Measurements from ENCODE around the gene KATNAL1.

The KATNAL1 gene

DNA sequence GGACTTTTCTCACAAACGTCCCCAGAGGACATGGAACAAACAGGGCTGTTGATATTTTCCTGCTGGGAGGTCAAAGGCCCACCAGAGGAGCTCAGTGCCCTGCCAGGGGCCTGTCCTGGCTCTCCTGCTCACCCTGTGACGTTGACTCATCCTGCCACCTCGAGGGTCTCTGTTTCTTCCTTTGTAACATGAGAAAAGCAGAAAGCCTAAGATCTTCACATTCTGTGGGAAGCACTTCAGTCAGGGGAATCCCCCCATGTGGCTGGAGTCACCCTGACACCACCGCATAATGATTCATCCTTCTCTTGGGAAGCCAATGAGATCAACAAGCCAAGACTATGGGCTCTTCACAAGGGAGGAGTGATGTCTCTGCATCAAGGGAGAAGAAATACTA lies 147.9 kb downstream of the KATNAL1 start:
- H3K14ac ChIP-seq (ENCODE audit: low read length in 2 of 2), result no peak overlapping the region
- H3K27ac ChIP-seq (ENCODE audit: low read length, poor library complexity, severe bottlenecking), result peak overlapping the region; percentile 9
- no peaks in the 10 kb centered on the region for H3K36me3 ChIP-seq (ENCODE audit: control insufficient read depth in 1 of 2, insufficient read depth in 2 of 2, low read depth in 1 of 2, low read length in 2 of 2)
- no peak overlapping the region for H2AFZ ChIP-seq (ENCODE audit: low read depth, low read length)
- H3K79me1 ChIP-seq (replicated peaks; ENCODE audit: low read length, poor library complexity, severe bottlenecking), result no peaks in the 10 kb centered on the region
- H3K4me1 ChIP-seq (ENCODE audit: control insufficient read depth, insufficient read depth, low read depth, low read length), result peaks cover 6% of the 10 kb centered on the region
- no peak overlapping the region for H3K4ac ChIP-seq (ENCODE audit: low read depth in 1 of 2, low read length in 2 of 2)
- H2BK15ac ChIP-seq (ENCODE audit: low read depth, poor library complexity, severe bottlenecking), result no peak overlapping the region
- no peak overlapping the region for H2BK5ac ChIP-seq (ENCODE audit: low read depth, low read length, poor library complexity, severe bottlenecking)
- no peak overlapping the region for H3K23ac ChIP-seq (ENCODE audit: low read length in 2 of 2)
- peak; percentile 95 for DNase-seq
- no peak overlapping the region for H2BK120ac ChIP-seq (ENCODE audit: low read depth, low read length)
- WGBS, result 22% methylated on average over 4 of the region's 4 CpGs
- H4K91ac ChIP-seq (ENCODE audit: low read length), result no peak overlapping the region
- no peak overlapping the region for H2BK12ac ChIP-seq (ENCODE audit: low read length in 2 of 2)
- peak overlapping the region; percentile 9 for H3K9ac ChIP-seq (ENCODE audit: low read length)
- H2AK5ac ChIP-seq (ENCODE audit: low read length, severe bottlenecking), result no peak overlapping the region
- H3K4me2 ChIP-seq (ENCODE audit: low read length, poor library complexity, severe bottlenecking), result no peak overlapping the region
- H3K18ac ChIP-seq (ENCODE audit: low read depth in 1 of 2, low read length in 2 of 2), result no peak overlapping the region
- no peak overlapping the region for H4K8ac ChIP-seq (ENCODE audit: low read length)
- peaks cover under 1 to 60% of the 10 kb centered on the region in 2 experiments for H3K27me3 ChIP-seq (ENCODE audit: control insufficient read depth in 1 of 2, insufficient read depth in 1 of 2, low read length in 2 of 2)
- no peak overlapping the region for H3K4me3 ChIP-seq (ENCODE audit: insufficient read depth in 1 of 2, low read depth in 1 of 2, low read length in 2 of 2)
- H3K9me3 ChIP-seq (ENCODE audit: control insufficient read depth, low read length), result no peaks in the 10 kb centered on the region

GRCh38 chr13:30158774-30159445 lies 148.4 kb downstream of the KATNAL1 start:
- Histone ChIP-seq H3K9me3 (ENCODE audit: control insufficient read depth, low read length) (no peaks in the 10 kb centered on the region), H2BK15ac (ENCODE audit: low read depth, poor library complexity, severe bottlenecking) (peak overlapping the region; percentile 52), H4K91ac (ENCODE audit: low read length) (no peak overlapping the region), H3K23ac (ENCODE audit: low read length in 2 of 2) (no peak overlapping the region), H4K8ac (ENCODE audit: low read length) (no peak overlapping the region), H3K9ac (ENCODE audit: low read length) (peak overlapping the region; percentile 15), H3K4me3 (ENCODE audit: insufficient read depth in 1 of 2, low read depth in 1 of 2, low read length in 2 of 2) (no peak overlapping the region), H2BK120ac (ENCODE audit: low read depth, low read length) (no peak overlapping the region), H2BK12ac (ENCODE audit: low read length in 2 of 2) (peak overlapping the region in 1 of 2 experiments; percentile 30), H3K27ac (ENCODE audit: low read length, poor library complexity, severe bottlenecking) (peak overlapping the region; percentile 9), H3K27me3 (ENCODE audit: control insufficient read depth in 1 of 2, insufficient read depth in 1 of 2, low read length in 2 of 2) (peaks cover 4 to 60% of the 10 kb centered on the region in 2 experiments), H2AK5ac (ENCODE audit: low read length, severe bottlenecking) (no peak overlapping the region), H2AFZ (ENCODE audit: low read depth, low read length) (no peak overlapping the region), H3K4ac (ENCODE audit: low read depth in 1 of 2, low read length in 2 of 2) (no peak overlapping the region), H3K18ac (ENCODE audit: low read depth in 1 of 2, low read length in 2 of 2) (peak overlapping the region in 1 of 2 experiments; percentile 23), H3K36me3 (ENCODE audit: control insufficient read depth in 1 of 2, insufficient read depth in 2 of 2, low read depth in 1 of 2, low read length in 2 of 2) (no peaks in the 10 kb centered on the region), H3K79me1 (replicated peaks; ENCODE audit: low read length, poor library complexity, severe bottlenecking) (no peaks in the 10 kb centered on the region), H3K14ac (ENCODE audit: low read length in 2 of 2) (no peak overlapping the region), H2BK5ac (ENCODE audit: low read depth, low read length, poor library complexity, severe bottlenecking) (no peak overlapping the region), H3K4me2 (ENCODE audit: low read length, poor library complexity, severe bottlenecking) (no peak overlapping the region), H3K4me1 (ENCODE audit: control insufficient read depth, insufficient read depth, low read depth, low read length) (peaks cover 6% of the 10 kb centered on the region)
- DNase-seq, result peak; percentile 54
- 82% methylated on average over 8 of the region's 8 CpGs for WGBS

DNA sequence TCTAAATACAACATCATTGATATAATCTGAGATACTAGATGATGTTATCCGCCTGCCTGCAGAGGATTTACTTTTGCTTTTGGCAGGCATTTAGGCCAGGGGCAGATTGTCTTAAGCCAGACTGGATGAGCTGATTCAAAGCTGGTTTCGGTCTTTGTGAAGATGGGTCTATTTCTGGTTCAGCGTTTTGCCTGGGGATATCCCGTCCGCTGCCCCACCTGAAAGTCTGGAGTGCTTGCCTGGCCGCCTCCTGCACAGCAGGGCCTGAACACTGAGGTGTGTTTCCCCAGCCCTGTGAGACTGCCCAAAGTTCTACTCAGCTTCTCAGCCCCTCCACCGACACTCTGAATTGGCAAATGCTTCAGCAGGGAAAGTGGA lies 149.7 kb downstream of the KATNAL1 start:
- H3K79me1 ChIP-seq (replicated peaks; ENCODE audit: low read length, poor library complexity, severe bottlenecking), result no peaks in the 10 kb centered on the region
- H3K9me3 ChIP-seq (ENCODE audit: control insufficient read depth, low read length), result no peaks in the 10 kb centered on the region
- no peak overlapping the region for H3K9ac ChIP-seq (ENCODE audit: low read length)
- no peak overlapping the region for H3K4me3 ChIP-seq (ENCODE audit: insufficient read depth in 1 of 2, low read depth in 1 of 2, low read length in 2 of 2)
- no peak overlapping the region for H3K4ac ChIP-seq (ENCODE audit: low read depth in 1 of 2, low read length in 2 of 2)
- H3K36me3 ChIP-seq (ENCODE audit: control insufficient read depth in 1 of 2, insufficient read depth in 2 of 2, low read depth in 1 of 2, low read length in 2 of 2), result no peaks in the 10 kb centered on the region
- no peak overlapping the region for H2AFZ ChIP-seq (ENCODE audit: low read depth, low read length)
- H2BK5ac ChIP-seq (ENCODE audit: low read depth, low read length, poor library complexity, severe bottlenecking), result no peak overlapping the region
- no peak overlapping the region for H3K23ac ChIP-seq (ENCODE audit: low read length in 2 of 2)
- no peak overlapping the region for H3K4me2 ChIP-seq (ENCODE audit: low read length, poor library complexity, severe bottlenecking)
- H4K91ac ChIP-seq (ENCODE audit: low read length), result no peak overlapping the region
- no peak overlapping the region for H3K27ac ChIP-seq (ENCODE audit: low read length, poor library complexity, severe bottlenecking)
- no peak for DNase-seq
- H3K18ac ChIP-seq (ENCODE audit: low read depth in 1 of 2, low read length in 2 of 2), result no peak overlapping the region
- no peak overlapping the region for H3K14ac ChIP-seq (ENCODE audit: low read length in 2 of 2)
- H2BK15ac ChIP-seq (ENCODE audit: low read depth, poor library complexity, severe bottlenecking), result no peak overlapping the region
- H2BK12ac ChIP-seq (ENCODE audit: low read length in 2 of 2), result no peak overlapping the region
- H2BK120ac ChIP-seq (ENCODE audit: low read depth, low read length), result no peak overlapping the region
- no peak overlapping the region for H4K8ac ChIP-seq (ENCODE audit: low read length)
- no peak overlapping the region for H2AK5ac ChIP-seq (ENCODE audit: low read length, severe bottlenecking)
- WGBS, result 96% methylated on average over 7 of the region's 7 CpGs
- peaks cover 8% of the 10 kb centered on the region for H3K4me1 ChIP-seq (ENCODE audit: control insufficient read depth, insufficient read depth, low read depth, low read length)
- H3K27me3 ChIP-seq (ENCODE audit: control insufficient read depth in 1 of 2, insufficient read depth in 1 of 2, low read length in 2 of 2), result peaks cover 4 to 63% of the 10 kb centered on the region in 2 experiments

DNA sequence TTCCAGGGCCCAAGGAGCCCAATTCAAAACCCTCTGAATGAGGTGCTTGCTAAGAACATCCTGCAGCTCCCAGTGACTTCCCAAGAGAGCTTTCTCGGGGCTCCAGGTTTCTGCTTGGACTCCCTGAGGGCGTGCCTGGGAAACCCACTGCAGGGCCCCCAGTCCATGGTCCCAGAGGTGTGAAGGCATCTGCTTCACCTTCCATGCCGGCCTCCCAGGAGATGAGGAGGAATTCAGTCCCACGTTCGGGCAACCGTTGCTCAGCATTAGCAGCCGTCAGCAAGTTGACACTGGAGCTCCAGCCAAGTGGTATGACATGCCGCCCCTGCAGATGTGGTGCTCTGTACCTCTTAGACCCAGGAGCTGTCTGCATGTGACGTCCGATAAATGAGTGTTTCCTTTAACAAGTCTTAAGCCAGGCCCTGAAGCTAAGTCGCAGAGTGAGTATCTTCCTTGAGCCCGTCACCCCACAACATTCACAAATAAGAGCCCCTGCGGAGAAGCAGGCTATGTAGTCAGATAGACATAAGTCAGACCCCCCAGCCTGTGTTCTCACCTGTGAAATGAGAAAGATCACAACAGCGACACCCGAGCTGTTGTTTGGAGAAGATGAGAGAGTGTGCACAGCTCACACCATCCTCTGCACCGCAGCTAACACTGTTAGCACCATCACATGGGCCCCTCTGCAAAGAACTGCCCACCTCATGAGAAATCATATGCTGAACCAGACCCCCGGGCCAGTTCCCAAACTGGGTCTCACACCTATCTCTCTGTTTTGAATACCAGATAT lies 150.3 kb downstream of the KATNAL1 start:
- WGBS, result 92% methylated on average over 15 of the region's 17 CpGs
- no peak for DNase-seq
- peaks cover 4 to 64% of the 10 kb centered on the region in 2 experiments for H3K27me3 ChIP-seq (ENCODE audit: control insufficient read depth in 1 of 2, insufficient read depth in 1 of 2, low read length in 2 of 2)

More for the DNA sequence above, 150.3 kb downstream of the KATNAL1 start:
- H3K4me1 ChIP-seq (ENCODE audit: control insufficient read depth, insufficient read depth, low read depth, low read length), result peaks cover 8% of the 10 kb centered on the region
- H2BK12ac ChIP-seq (ENCODE audit: low read length in 2 of 2), result no peak overlapping the region
- no peak overlapping the region for H3K4me2 ChIP-seq (ENCODE audit: low read length, poor library complexity, severe bottlenecking)
- no peaks in the 10 kb centered on the region for H3K79me1 ChIP-seq (replicated peaks; ENCODE audit: low read length, poor library complexity, severe bottlenecking)
- H3K36me3 ChIP-seq (ENCODE audit: control insufficient read depth in 1 of 2, insufficient read depth in 2 of 2, low read depth in 1 of 2, low read length in 2 of 2), result no peaks in the 10 kb centered on the region
- no peak overlapping the region for H3K18ac ChIP-seq (ENCODE audit: low read depth in 1 of 2, low read length in 2 of 2)
- no peak overlapping the region for H2AFZ ChIP-seq (ENCODE audit: low read depth, low read length)
- H3K23ac ChIP-seq (ENCODE audit: low read length in 2 of 2), result peak overlapping the region in 1 of 2 experiments; percentile 38
- no peaks in the 10 kb centered on the region for H3K9me3 ChIP-seq (ENCODE audit: control insufficient read depth, low read length)
- H4K91ac ChIP-seq (ENCODE audit: low read length), result no peak overlapping the region
- H2BK15ac ChIP-seq (ENCODE audit: low read depth, poor library complexity, severe bottlenecking), result no peak overlapping the region
- no peak overlapping the region for H2AK5ac ChIP-seq (ENCODE audit: low read length, severe bottlenecking)
- no peak overlapping the region for H2BK120ac ChIP-seq (ENCODE audit: low read depth, low read length)
- H4K8ac ChIP-seq (ENCODE audit: low read length), result no peak overlapping the region
- H3K9ac ChIP-seq (ENCODE audit: low read length), result no peak overlapping the region
- H3K4me3 ChIP-seq (ENCODE audit: insufficient read depth in 1 of 2, low read depth in 1 of 2, low read length in 2 of 2), result no peak overlapping the region
- H3K27ac ChIP-seq (ENCODE audit: low read length, poor library complexity, severe bottlenecking), result no peak overlapping the region
- H3K4ac ChIP-seq (ENCODE audit: low read depth in 1 of 2, low read length in 2 of 2), result no peak overlapping the region
- H3K14ac ChIP-seq (ENCODE audit: low read length in 2 of 2), result no peak overlapping the region
- H2BK5ac ChIP-seq (ENCODE audit: low read depth, low read length, poor library complexity, severe bottlenecking), result no peak overlapping the region
